Epithelial cell of proximal tubule (primary cell): ENCODE measurements around the gene METTL25B. TPM values are rescaled to one million over a fixed set of nuclear protein-coding genes. Genes with fewer than 3 reads are reported as not detected.

Experiments used
- DNase-seq: peaks from one replicate; pipeline ENCODE4 v3.0.0-alpha.2; 2011; ENCODE audit warnings: low read depth
- H3K4me3 ChIP-seq: 2 replicates; pipeline ENCODE4 v1.5.1; 2011; ENCODE audit warnings: low read depth, mild to moderate bottlenecking, low read length
- total RNA-seq: library from RNA; depleted of rRNA; stranded (reverse); fragments of >200 nt; gene quantifications from 2 replicates; pipeline ENCODE4 v1.2.3, GENCODE V29; 2015
- TF ChIP-seq, protein P1 (sequence below): conservative IDR thresholded peaks from 2 replicates; pipeline ENCODE4 v1.5.1; 2012; ENCODE audit warnings: low read depth, mild to moderate bottlenecking, low read length

METTL25B gene
- 6.9 and 19.9 TPM in 2 replicates for total RNA-seq

GRCh38 chr1:156727926-156728598 lies at the start of gene METTL25B:
Gene METTL25B (plus strand): TSS chr1:156728469. CDS start chr1:156729105, 636 bp downstream.
- H3K4me3 ChIP-seq, result peak within 1 kb of the TSS; percentile 100
- DNase-seq, result no peak
- TF ChIP-seq, protein P1, sequence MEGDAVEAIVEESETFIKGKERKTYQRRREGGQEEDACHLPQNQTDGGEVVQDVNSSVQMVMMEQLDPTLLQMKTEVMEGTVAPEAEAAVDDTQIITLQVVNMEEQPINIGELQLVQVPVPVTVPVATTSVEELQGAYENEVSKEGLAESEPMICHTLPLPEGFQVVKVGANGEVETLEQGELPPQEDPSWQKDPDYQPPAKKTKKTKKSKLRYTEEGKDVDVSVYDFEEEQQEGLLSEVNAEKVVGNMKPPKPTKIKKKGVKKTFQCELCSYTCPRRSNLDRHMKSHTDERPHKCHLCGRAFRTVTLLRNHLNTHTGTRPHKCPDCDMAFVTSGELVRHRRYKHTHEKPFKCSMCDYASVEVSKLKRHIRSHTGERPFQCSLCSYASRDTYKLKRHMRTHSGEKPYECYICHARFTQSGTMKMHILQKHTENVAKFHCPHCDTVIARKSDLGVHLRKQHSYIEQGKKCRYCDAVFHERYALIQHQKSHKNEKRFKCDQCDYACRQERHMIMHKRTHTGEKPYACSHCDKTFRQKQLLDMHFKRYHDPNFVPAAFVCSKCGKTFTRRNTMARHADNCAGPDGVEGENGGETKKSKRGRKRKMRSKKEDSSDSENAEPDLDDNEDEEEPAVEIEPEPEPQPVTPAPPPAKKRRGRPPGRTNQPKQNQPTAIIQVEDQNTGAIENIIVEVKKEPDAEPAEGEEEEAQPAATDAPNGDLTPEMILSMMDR, result no peak

DNA sequence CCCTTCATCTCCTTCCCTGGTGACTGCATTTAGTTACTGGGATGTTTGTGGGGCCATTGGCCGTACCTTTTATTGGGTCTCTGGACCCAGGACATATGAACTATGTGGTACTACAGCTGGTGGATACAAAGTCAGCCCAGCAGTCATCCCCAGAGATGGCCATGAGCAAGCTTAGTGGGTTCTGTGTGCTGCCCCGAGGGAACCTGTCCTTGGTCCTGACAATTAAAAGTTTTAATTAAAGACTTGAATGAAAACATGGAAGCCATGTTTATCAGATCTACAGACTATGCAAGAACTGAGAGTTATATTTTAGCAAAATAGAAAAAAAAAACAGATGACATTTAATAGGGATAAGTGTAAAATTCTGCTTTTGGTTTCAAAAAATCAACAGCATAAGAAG lies 48.2 kb upstream of the METTL25B start:
- H3K4me3 ChIP-seq, result no peak overlapping the region
- DNase-seq, result no peak
- TF ChIP-seq, protein P1, result no peak

- DNase-seq, result no peak
- TF ChIP-seq, protein P1, result no peak
- no peak overlapping the region for H3K4me3 ChIP-seq
These were observed 46.9 kb upstream of the METTL25B start for GRCh38 chr1:156681196-156681960.

DNA sequence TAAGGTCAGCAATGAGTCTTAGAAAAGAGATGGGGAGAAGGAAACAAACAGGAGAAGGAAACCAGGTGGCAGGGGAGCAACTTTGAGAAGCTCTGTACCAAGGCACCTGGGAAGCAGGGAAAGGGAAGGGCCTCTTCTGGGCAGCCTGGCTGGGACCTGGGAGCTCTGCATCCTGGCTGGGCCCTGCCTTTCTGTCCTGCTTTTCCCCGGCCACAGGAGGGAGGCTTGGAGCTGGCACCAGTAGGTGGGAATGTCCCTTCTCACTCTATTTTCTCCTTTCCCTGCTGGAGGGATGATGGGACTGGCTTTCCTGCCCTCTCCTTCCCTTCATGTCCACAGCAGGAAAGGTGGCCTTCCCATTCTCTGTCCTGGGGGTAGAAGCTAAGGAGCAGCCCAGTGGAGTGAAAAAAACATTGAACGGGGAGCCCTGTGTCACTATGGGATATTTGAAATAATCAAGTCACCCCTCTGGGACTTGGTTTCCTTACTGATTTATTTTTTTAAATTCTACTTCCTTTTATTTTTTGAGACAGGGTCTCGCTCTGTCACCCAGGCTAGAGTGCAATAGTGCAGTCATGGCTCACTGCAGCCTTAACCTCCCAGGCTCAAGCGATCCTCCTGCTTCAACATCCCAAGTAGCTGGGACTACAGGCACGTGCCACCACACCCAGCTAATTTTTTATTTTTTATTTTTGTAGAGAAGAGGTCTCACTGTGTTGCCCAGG lies 45.9 kb upstream of the METTL25B start:
- no peak for DNase-seq
- TF ChIP-seq, protein P1, result peak; percentile 36
- H3K4me3 ChIP-seq, result no peak overlapping the region

GRCh38 chr1:156684227-156684782 lies 44.0 kb upstream of the METTL25B start:
- TF ChIP-seq, protein P1, result peak; percentile 21
- no peak overlapping the region for H3K4me3 ChIP-seq
- DNase-seq, result no peak

DNA sequence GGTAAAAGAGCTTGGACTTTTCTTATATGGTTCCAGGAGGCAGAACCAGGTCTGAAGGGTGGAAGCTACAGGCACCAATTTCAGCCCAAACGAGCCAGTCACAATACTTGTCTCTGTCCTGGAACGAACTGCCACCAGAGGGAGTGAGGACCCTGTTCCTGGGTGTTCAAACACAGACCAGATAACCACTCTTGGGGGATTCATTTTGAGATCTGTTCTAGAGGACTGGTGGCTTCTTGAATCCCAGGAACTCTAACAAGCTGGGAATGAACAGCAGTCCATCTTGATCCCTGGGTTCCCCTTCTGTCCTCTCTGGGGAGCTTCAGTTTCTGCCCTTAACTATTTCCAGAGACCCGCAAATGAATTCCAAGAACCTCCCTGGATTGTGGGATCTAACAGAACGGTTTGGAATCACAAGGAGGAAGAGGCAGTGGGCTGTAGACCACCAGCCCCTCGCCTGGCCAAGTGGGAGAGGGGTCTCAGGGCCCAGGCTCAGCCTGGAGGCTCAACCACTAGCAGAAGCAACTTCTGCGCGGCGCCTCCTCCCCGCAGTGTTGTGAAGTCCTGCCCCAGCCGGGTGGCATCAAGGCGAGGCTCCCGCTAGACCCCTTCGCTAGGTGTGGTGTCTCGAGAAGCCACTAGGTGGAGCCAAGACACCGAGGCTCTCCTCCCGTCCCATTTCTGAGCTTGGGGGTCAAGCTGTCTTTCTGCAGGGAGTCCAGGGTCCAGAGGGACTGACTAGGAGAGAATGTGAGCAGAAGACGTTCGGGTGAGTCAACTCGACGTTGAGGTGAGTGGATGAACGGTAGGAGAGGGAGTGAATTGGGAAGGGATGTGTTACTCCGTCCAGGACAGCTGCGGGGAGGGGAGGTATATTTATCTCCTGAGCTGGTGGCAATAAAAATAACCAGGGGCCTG lies 39.0 kb upstream of the METTL25B start:
- TF ChIP-seq, protein P1, result peak; percentile 90
- no peak for DNase-seq
- H3K4me3 ChIP-seq, result peak overlapping the region; percentile 21
